ENCODE results near the gene DCBLD2. TPM values are rescaled to one million over a fixed set of nuclear protein-coding genes. Genes with fewer than 3 reads are reported as not detected.

The DCBLD2 gene
- total RNA-seq, 1 donor from 2014 or later = 33.7 TPM

GRCh38 chr3:98890965-98891910 is 10.3 kb downstream of the DCBLD2 start:
- Histone ChIP-seq H3K4me3 (no peak overlapping the region), H3K27me3 (ENCODE audit: low read depth) (no peaks in the 10 kb centered on the region), H3K27ac (replicated peaks) (peak overlapping the region; percentile 49), H3K36me3 (no peaks in the 10 kb centered on the region), H3K4me1 (peaks cover 97% of the 10 kb centered on the region), H3K9me3 (replicated peaks) (no peaks in the 10 kb centered on the region)
- intact Hi-C loops (cut with micrococcal nuclease) = no loop called here
- no peak for DNase-seq
- no peak for TF ChIP-seq CTCF (IDR thresholded peaks at IDR 0.05; ENCODE audit: borderline replicate concordance)

- H3K9me3 ChIP-seq (replicated peaks) = no peaks in the 10 kb centered on the region
- H3K4me3 ChIP-seq = no peak overlapping the region
- DNase-seq = no peak
- TF ChIP-seq CTCF (IDR thresholded peaks at IDR 0.05; ENCODE audit: borderline replicate concordance) = no peak
- intact Hi-C loops (cut with micrococcal nuclease) = no loop called here
- H3K4me1 ChIP-seq = peaks cover 100% of the 10 kb centered on the region
- H3K27ac ChIP-seq (replicated peaks) = no peak overlapping the region
- no peaks in the 10 kb centered on the region for H3K36me3 ChIP-seq
- no peaks in the 10 kb centered on the region for H3K27me3 ChIP-seq (ENCODE audit: low read depth)
Measured at GRCh38 chr3:98890181-98890835, 11.2 kb downstream of the DCBLD2 start.

GRCh38 chr3:98887684-98888083 is 13.8 kb downstream of the DCBLD2 start:
- TF ChIP-seq CTCF (IDR thresholded peaks at IDR 0.05; ENCODE audit: borderline replicate concordance) = no peak
- H3K27ac ChIP-seq (replicated peaks) = peak overlapping the region; percentile 11
- H3K4me3 ChIP-seq = no peak overlapping the region
- H3K36me3 ChIP-seq = no peaks in the 10 kb centered on the region
- H3K9me3 ChIP-seq (replicated peaks) = no peaks in the 10 kb centered on the region
- intact Hi-C loops (cut with micrococcal nuclease) = no loop called here
- DNase-seq = no peak
- peaks cover 95% of the 10 kb centered on the region for H3K4me1 ChIP-seq
- H3K27me3 ChIP-seq (ENCODE audit: low read depth) = no peaks in the 10 kb centered on the region

- Histone ChIP-seq H3K4me1 (peaks cover 83% of the 10 kb centered on the region), H3K4me3 (no peak overlapping the region), H3K27ac (replicated peaks) (peak overlapping the region; percentile 54), H3K36me3 (no peaks in the 10 kb centered on the region), H3K9me3 (replicated peaks) (no peaks in the 10 kb centered on the region), H3K27me3 (ENCODE audit: low read depth) (no peaks in the 10 kb centered on the region)
- TF ChIP-seq CTCF (IDR thresholded peaks at IDR 0.05; ENCODE audit: borderline replicate concordance) = no peak
- no peak for DNase-seq
- intact Hi-C loops (cut with micrococcal nuclease) = no loop called here
Measured at GRCh38 chr3:98886525-98886924, 15.0 kb downstream of the DCBLD2 start.

GRCh38 chr3:98885851-98886250 is 15.6 kb downstream of the DCBLD2 start:
- H3K27ac ChIP-seq (replicated peaks) = peak overlapping the region; percentile 54
- no peaks in the 10 kb centered on the region for H3K9me3 ChIP-seq (replicated peaks)
- H3K4me1 ChIP-seq = peaks cover 77% of the 10 kb centered on the region
- intact Hi-C loops (cut with micrococcal nuclease) = no loop called here
- no peak for DNase-seq
- H3K4me3 ChIP-seq = no peak overlapping the region
- peaks cover 2% of the 10 kb centered on the region for H3K36me3 ChIP-seq
- H3K27me3 ChIP-seq (ENCODE audit: low read depth) = no peaks in the 10 kb centered on the region
- no peak for TF ChIP-seq CTCF (IDR thresholded peaks at IDR 0.05; ENCODE audit: borderline replicate concordance)

Measured in left ventricle myocardium inferior (tissue), 1 donor.